Prostate gland (tissue), 2 donors: ENCODE results near the gene FAM20A. TPM values are rescaled to one million over a fixed set of nuclear protein-coding genes. Genes with fewer than 3 reads are reported as not detected.

Experiments used
- DNase-seq: peaks from one replicate; pipeline ENCODE4 v3.0.0-alpha.2; 2019; ENCODE audit warnings: low spot score
- H3K27ac ChIP-seq, 2 donors: fragments of 200-600 bp; sonication (generic); 2 replicates each; pipeline ENCODE4 v1.5.1; 2017 to 2019
- H3K27me3 ChIP-seq: fragments of 200-600 bp; sonication (generic); replicated peaks from 2 replicates; pipeline ENCODE4 v1.5.1; 2019; ENCODE audit not compliant: insufficient read depth
- H3K36me3 ChIP-seq, 2 donors: fragments of 200-600 bp; sonication (generic); 1 replicate in 1 of 2; 2 replicates in 1 of 2; pipeline versions ENCODE4 v1.5.1 to v1.8.1; 2017 to 2019
- H3K4me1 ChIP-seq: fragments of 200-600 bp; sonication (generic); replicated peaks from 2 replicates; pipeline ENCODE4 v1.5.1; 2019
- H3K4me3 ChIP-seq, 2 donors: fragments of 200-600 bp; sonication (generic); 2 replicates each; pipeline ENCODE4 v1.5.1; 2017 to 2019
- H3K9me3 ChIP-seq: fragments of 200-600 bp; sonication (generic); 2 replicates; pipeline ENCODE4 v1.5.1; 2017
- CTCF ChIP-seq, 4 experiments: fragments of 200-600 bp in 2 of 4; fragments of 450-650 bp in 2 of 4; sonication (generic) in 2 of 4; IDR thresholded peaks; 1 replicate in 3 of 4; 2 replicates in 1 of 4; pipeline ENCODE4 v1.5.1; 2016 to 2019; ENCODE audit warnings: antibody characterized with exemption in 4 of 4, mild to moderate bottlenecking in 2 of 4, moderate library complexity in 2 of 4
- POLR2A ChIP-seq: fragments of 450-650 bp; IDR thresholded peaks from one replicate; pipeline ENCODE4 v1.6.1; 2016; ENCODE audit warnings: antibody characterized with exemption, mild to moderate bottlenecking
- POLR2AphosphoS5 ChIP-seq: sonication (generic); formaldehyde crosslinking; IDR thresholded peaks from one replicate; pipeline ENCODE4 v1.6.1; 2017; ENCODE audit warnings: antibody characterized with exemption
- WGBS: methylation state at CpG from one replicate; pipeline ENCODE4 v1.1.5; 2018; 5-methylcytosine and 5-hydroxymethylcytosine counted together
- intact Hi-C: fragments of 100-400 bp; cut with DNase I; formaldehyde crosslinking; loops from one replicate; pipeline ENCODE4 v1.14.2; 2022
- total RNA-seq, 2 donors: library from RNA; depleted of rRNA; stranded (reverse); fragments of >200 nt; gene quantifications; one replicate each; pipeline ENCODE4 v1.1.0, GENCODE V29; 2016

FAM20A gene
- total RNA-seq, 2 donors from 2014 or later = 0.14 to 47.7 TPM

- intact Hi-C loops = no loop called here
- no peak overlapping the region for H3K4me3 ChIP-seq
- no peaks in the 10 kb centered on the region for H3K4me1 ChIP-seq
- WGBS = 63% methylated on average over 1 of the region's 1 CpG
- DNase-seq = no peak
- no peaks in the 10 kb centered on the region for H3K9me3 ChIP-seq
- no peak for TF ChIP-seq CTCF (IDR thresholded peaks at IDR 0.05)
- TF ChIP-seq POLR2A = no peak
- H3K27me3 ChIP-seq = no peaks in the 10 kb centered on the region
- H3K36me3 ChIP-seq = no peaks in the 10 kb centered on the region
- H3K27ac ChIP-seq = no peak overlapping the region
Observed at GRCh38 chr17:68570526-68570925, 30.6 kb downstream of the FAM20A start.

- TF ChIP-seq POLR2AphosphoS5 (no peak), POLR2A (no peak), CTCF (IDR thresholded peaks at IDR 0.05) (no peak)
- Histone ChIP-seq H3K27me3 (no peaks in the 10 kb centered on the region), H3K36me3 (no peaks in the 10 kb centered on the region), H3K4me1 (no peaks in the 10 kb centered on the region), H3K4me3 (no peak overlapping the region), H3K9me3 (no peaks in the 10 kb centered on the region), H3K27ac (no peak overlapping the region)
- no peak for DNase-seq
- intact Hi-C loops = no loop called here
Observed at GRCh38 chr17:68569346-68569745, 31.8 kb downstream of the FAM20A start.

- Histone ChIP-seq H3K36me3 (no peaks in the 10 kb centered on the region), H3K27me3 (no peaks in the 10 kb centered on the region), H3K9me3 (no peaks in the 10 kb centered on the region), H3K27ac (no peak overlapping the region), H3K4me3 (no peak overlapping the region), H3K4me1 (no peaks in the 10 kb centered on the region)
- no peak for DNase-seq
- intact Hi-C loops = no loop called here
- 70% methylated on average over 2 of the region's 2 CpGs for WGBS
- TF ChIP-seq POLR2AphosphoS5 = no peak
- no peak for TF ChIP-seq CTCF (IDR thresholded peaks at IDR 0.05)
- no peak for TF ChIP-seq POLR2A
Observed at GRCh38 chr17:68568581-68568980, 32.6 kb downstream of the FAM20A start.

GRCh38 chr17:68567581-68567980 lies 33.6 kb downstream of the FAM20A start:
- H3K36me3 ChIP-seq = no peaks in the 10 kb centered on the region
- WGBS = 97% methylated on average over 8 of the region's 8 CpGs
- no peaks in the 10 kb centered on the region for H3K27me3 ChIP-seq
- H3K4me1 ChIP-seq = no peaks in the 10 kb centered on the region
- H3K27ac ChIP-seq = no peak overlapping the region
- no peak for TF ChIP-seq POLR2A
- no peak for TF ChIP-seq POLR2AphosphoS5
- TF ChIP-seq CTCF (IDR thresholded peaks at IDR 0.05) = no peak
- intact Hi-C loops = no loop called here
- H3K4me3 ChIP-seq = no peak overlapping the region
- H3K9me3 ChIP-seq = no peaks in the 10 kb centered on the region
- DNase-seq = no peak

- no peak for DNase-seq
- TF ChIP-seq POLR2A = no peak
- no peaks in the 10 kb centered on the region for H3K36me3 ChIP-seq
- 45% methylated on average over 3 of the region's 3 CpGs for WGBS
- H3K4me3 ChIP-seq = no peak overlapping the region
- intact Hi-C loops = no loop called here
- H3K4me1 ChIP-seq = no peaks in the 10 kb centered on the region
- no peak overlapping the region for H3K27ac ChIP-seq
- H3K9me3 ChIP-seq = no peaks in the 10 kb centered on the region
- no peaks in the 10 kb centered on the region for H3K27me3 ChIP-seq
Observed at GRCh38 chr17:68567035-68567434, 34.1 kb downstream of the FAM20A start.

- H3K4me3 ChIP-seq = no peak overlapping the region
- no peak for DNase-seq
- TF ChIP-seq CTCF (IDR thresholded peaks at IDR 0.05) = no peak
- TF ChIP-seq POLR2AphosphoS5 = no peak
- no peak for TF ChIP-seq POLR2A
- 79% methylated on average over 2 of the region's 2 CpGs for whole genome bisulfite sequencing
- H3K9me3 ChIP-seq = no peaks in the 10 kb centered on the region
- intact Hi-C loops = no loop called here
- H3K27ac ChIP-seq = no peak overlapping the region
- no peaks in the 10 kb centered on the region for H3K27me3 ChIP-seq
- no peaks in the 10 kb centered on the region for H3K36me3 ChIP-seq
- H3K4me1 ChIP-seq = no peaks in the 10 kb centered on the region
Observed at GRCh38 chr17:68566442-68566738, 34.8 kb downstream of the FAM20A start.
